ENCODE results near the gene PGAP2. TPM values are rescaled to one million over a fixed set of nuclear protein-coding genes. Genes with fewer than 3 reads are reported as not detected.

PGAP2 gene
- total and polyA plus RNA-seq, 2 of the 13 experiments (the other 11 are each of a cell fraction or from before 2014, with no cell fraction given) = 21.5 to 47.8 TPM

DNA sequence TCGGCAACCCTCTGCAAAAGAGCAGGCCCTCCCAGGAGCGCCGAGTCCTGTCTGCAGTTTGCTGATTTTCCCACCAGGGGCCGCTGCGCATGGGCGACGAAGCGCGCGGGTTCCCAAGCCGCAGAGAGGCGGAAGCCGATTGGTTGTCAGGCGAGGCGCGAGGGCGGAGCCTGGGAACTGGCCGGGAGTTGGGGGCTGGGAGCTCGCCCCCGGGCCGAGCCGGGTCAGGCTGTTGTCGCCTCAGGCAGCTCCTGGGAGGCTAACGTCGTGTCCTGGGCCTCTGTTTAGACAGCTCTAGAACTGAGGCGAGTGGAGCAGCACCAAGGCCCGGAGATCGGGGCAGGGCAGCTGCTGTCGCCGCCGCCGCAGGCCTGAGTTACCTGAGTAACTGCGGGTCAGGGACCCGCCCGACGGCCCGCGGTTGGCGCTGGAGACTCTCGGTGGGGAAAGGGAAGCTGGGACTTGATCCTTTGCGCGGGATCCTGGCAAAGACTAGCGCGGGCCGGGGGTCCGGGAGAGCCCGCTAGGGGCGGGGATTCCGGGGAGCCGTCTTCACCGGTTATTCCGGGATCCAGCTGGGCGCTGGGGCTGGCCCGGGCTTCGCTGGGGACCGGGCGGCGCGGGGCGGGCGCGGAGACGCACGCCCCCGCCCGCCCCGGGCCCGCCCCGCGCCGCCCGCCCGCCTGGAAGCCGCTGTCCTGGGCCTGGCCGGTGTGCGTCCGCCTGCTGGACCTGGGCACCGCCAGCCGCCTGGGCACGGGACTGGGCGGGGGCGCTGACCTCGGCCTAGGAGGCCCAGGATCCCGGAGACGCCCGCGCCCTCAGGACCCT, 46.8 kb downstream of the PGAP2 start, which contains the start of gene STIM1 (continued):
- TF ChIP-seq, protein P1, sequence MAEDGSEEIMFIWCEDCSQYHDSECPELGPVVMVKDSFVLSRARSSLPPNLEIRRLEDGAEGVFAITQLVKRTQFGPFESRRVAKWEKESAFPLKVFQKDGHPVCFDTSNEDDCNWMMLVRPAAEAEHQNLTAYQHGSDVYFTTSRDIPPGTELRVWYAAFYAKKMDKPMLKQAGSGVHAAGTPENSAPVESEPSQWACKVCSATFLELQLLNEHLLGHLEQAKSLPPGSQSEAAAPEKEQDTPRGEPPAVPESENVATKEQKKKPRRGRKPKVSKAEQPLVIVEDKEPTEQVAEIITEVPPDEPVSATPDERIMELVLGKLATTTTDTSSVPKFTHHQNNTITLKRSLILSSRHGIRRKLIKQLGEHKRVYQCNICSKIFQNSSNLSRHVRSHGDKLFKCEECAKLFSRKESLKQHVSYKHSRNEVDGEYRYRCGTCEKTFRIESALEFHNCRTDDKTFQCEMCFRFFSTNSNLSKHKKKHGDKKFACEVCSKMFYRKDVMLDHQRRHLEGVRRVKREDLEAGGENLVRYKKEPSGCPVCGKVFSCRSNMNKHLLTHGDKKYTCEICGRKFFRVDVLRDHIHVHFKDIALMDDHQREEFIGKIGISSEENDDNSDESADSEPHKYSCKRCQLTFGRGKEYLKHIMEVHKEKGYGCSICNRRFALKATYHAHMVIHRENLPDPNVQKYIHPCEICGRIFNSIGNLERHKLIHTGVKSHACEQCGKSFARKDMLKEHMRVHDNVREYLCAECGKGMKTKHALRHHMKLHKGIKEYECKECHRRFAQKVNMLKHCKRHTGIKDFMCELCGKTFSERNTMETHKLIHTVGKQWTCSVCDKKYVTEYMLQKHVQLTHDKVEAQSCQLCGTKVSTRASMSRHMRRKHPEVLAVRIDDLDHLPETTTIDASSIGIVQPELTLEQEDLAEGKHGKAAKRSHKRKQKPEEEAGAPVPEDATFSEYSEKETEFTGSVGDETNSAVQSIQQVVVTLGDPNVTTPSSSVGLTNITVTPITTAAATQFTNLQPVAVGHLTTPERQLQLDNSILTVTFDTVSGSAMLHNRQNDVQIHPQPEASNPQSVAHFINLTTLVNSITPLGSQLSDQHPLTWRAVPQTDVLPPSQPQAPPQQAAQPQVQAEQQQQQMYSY (CRISPR knock-in tag; IDR thresholded peaks at IDR 0.05) = peak; percentile 44; the same call in 1 of the 2 replicates
- TF ChIP-seq FOXK1 (CRISPR knock-in tag; IDR thresholded peaks at IDR 0.05; ENCODE audit: borderline replicate concordance, low read depth) (no peak), ZNF703 (CRISPR knock-in tag; IDR thresholded peaks at IDR 0.05; ENCODE audit: borderline replicate concordance) (no peak), FOXC1 (CRISPR knock-in tag; IDR thresholded peaks at IDR 0.05; ENCODE audit: borderline replicate concordance) (0 out of 2 replicates have a peak, but pooled peaks have one; percentile 53), ZNF547 (CRISPR knock-in tag; IDR thresholded peaks at IDR 0.05) (0 out of 2 replicates have a peak, but pooled peaks have one; percentile 4), KAT2B (IDR thresholded peaks at IDR 0.05; ENCODE audit: borderline replicate concordance, low read depth, low read length) (no peak), ZMYM2 (CRISPR knock-in tag; IDR thresholded peaks at IDR 0.05) (no peak), NR3C1 (CRISPR knock-in tag; IDR thresholded peaks at IDR 0.05) (no peak), ESRRA (CRISPR knock-in tag; IDR thresholded peaks at IDR 0.05; ENCODE audit: low read depth) (no peak), ZNF616 (CRISPR knock-in tag; IDR thresholded peaks at IDR 0.05; ENCODE audit: low read depth) (no peak), ZZZ3 (CRISPR knock-in tag; IDR thresholded peaks at IDR 0.05; ENCODE audit: borderline replicate concordance) (no peak), ZNF33B (CRISPR knock-in tag; IDR thresholded peaks at IDR 0.05) (no peak), ATM (IDR thresholded peaks at IDR 0.05; ENCODE audit: borderline replicate concordance) (no peak)
- TF ChIP-seq, protein P2, sequence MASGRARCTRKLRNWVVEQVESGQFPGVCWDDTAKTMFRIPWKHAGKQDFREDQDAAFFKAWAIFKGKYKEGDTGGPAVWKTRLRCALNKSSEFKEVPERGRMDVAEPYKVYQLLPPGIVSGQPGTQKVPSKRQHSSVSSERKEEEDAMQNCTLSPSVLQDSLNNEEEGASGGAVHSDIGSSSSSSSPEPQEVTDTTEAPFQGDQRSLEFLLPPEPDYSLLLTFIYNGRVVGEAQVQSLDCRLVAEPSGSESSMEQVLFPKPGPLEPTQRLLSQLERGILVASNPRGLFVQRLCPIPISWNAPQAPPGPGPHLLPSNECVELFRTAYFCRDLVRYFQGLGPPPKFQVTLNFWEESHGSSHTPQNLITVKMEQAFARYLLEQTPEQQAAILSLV (CRISPR knock-in tag; IDR thresholded peaks at IDR 0.05; ENCODE audit: borderline replicate concordance) = no peak; the same call in 1 of the 2 replicates
- TF ChIP-seq, protein P3, sequence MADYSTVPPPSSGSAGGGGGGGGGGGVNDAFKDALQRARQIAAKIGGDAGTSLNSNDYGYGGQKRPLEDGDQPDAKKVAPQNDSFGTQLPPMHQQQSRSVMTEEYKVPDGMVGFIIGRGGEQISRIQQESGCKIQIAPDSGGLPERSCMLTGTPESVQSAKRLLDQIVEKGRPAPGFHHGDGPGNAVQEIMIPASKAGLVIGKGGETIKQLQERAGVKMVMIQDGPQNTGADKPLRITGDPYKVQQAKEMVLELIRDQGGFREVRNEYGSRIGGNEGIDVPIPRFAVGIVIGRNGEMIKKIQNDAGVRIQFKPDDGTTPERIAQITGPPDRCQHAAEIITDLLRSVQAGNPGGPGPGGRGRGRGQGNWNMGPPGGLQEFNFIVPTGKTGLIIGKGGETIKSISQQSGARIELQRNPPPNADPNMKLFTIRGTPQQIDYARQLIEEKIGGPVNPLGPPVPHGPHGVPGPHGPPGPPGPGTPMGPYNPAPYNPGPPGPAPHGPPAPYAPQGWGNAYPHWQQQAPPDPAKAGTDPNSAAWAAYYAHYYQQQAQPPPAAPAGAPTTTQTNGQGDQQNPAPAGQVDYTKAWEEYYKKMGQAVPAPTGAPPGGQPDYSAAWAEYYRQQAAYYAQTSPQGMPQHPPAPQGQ (CRISPR knock-in tag; IDR thresholded peaks at IDR 0.05; ENCODE audit: borderline replicate concordance) = no peak
- TF ChIP-seq, protein P4, sequence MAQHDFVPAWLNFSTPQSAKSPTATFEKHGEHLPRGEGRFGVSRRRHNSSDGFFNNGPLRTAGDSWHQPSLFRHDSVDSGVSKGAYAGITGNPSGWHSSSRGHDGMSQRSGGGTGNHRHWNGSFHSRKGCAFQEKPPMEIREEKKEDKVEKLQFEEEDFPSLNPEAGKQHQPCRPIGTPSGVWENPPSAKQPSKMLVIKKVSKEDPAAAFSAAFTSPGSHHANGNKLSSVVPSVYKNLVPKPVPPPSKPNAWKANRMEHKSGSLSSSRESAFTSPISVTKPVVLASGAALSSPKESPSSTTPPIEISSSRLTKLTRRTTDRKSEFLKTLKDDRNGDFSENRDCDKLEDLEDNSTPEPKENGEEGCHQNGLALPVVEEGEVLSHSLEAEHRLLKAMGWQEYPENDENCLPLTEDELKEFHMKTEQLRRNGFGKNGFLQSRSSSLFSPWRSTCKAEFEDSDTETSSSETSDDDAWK (CRISPR knock-in tag; IDR thresholded peaks at IDR 0.05) = no peak

Measured in HepG2 (cell line).